HEK293 (cell line): ENCODE data around the gene PPFIA2.

Experiments
- ATF2 ChIP-seq: fragments of 450-650 bp; formaldehyde crosslinking; IDR thresholded peaks from 2 replicates; pipeline ENCODE4 v1.5.1; 2016; ENCODE audit warnings: missing biosample characterization, missing genetic modification characterization, low read depth
- INSM2 ChIP-seq: fragments of 450-650 bp; formaldehyde crosslinking; IDR thresholded peaks from 2 replicates; pipeline ENCODE4 v1.5.1; 2016; ENCODE audit warnings: missing biosample characterization, missing genetic modification characterization
- KLF1 ChIP-seq: fragments of 450-650 bp; formaldehyde crosslinking; IDR thresholded peaks from 2 replicates; pipeline ENCODE4 v1.5.1; 2016; ENCODE audit warnings: missing biosample characterization, missing genetic modification characterization
- KLF17 ChIP-seq: fragments of 450-650 bp; formaldehyde crosslinking; IDR thresholded peaks from 2 replicates; pipeline ENCODE4 v1.5.1; 2016; ENCODE audit warnings: missing biosample characterization, missing genetic modification characterization
- KLF8 ChIP-seq: fragments of 450-650 bp; formaldehyde crosslinking; IDR thresholded peaks from 2 replicates; pipeline ENCODE4 v1.5.1; 2016; ENCODE audit warnings: missing biosample characterization, missing genetic modification characterization
- REST ChIP-seq: fragments of 450-650 bp; formaldehyde crosslinking; IDR thresholded peaks from 2 replicates; pipeline ENCODE4 v1.5.1; 2016; ENCODE audit warnings: missing biosample characterization, missing genetic modification characterization
- SP3 ChIP-seq: fragments of 450-650 bp; formaldehyde crosslinking; IDR thresholded peaks from 2 replicates; pipeline ENCODE4 v1.5.1; 2016; ENCODE audit warnings: missing biosample characterization, missing genetic modification characterization
- ZBTB10 ChIP-seq: fragments of 450-650 bp; formaldehyde crosslinking; IDR thresholded peaks from 2 replicates; pipeline ENCODE4 v1.5.1; 2016; ENCODE audit warnings: missing biosample characterization, missing genetic modification characterization
- ZBTB11 ChIP-seq: fragments of 450-650 bp; formaldehyde crosslinking; conservative IDR thresholded peaks from 2 replicates; pipeline ENCODE4 v1.5.1; 2016; ENCODE audit warnings: low read depth, missing biosample characterization, missing genetic modification characterization
- ZBTB21 ChIP-seq: fragments of 450-650 bp; formaldehyde crosslinking; IDR thresholded peaks from 2 replicates; pipeline ENCODE4 v1.5.1; 2017; ENCODE audit warnings: missing biosample characterization, missing genetic modification characterization
- ZBTB26 ChIP-seq: fragments of 450-650 bp; formaldehyde crosslinking; optimal IDR thresholded peaks from 2 replicates; pipeline ENCODE3; 2016; ENCODE audit warnings: missing biosample characterization, mild to moderate bottlenecking, missing genetic modification characterization
- ZFP37 ChIP-seq: fragments of 450-650 bp; formaldehyde crosslinking; IDR thresholded peaks from 2 replicates; pipeline ENCODE4 v1.5.1; 2016; ENCODE audit warnings: missing biosample characterization, missing genetic modification characterization
- ZNF138 ChIP-seq: fragments of 450-650 bp; formaldehyde crosslinking; IDR thresholded peaks from 2 replicates; pipeline ENCODE4 v1.5.1; 2016; ENCODE audit warnings: missing biosample characterization, missing genetic modification characterization, borderline replicate concordance
- ZNF174 ChIP-seq: fragments of 450-650 bp; formaldehyde crosslinking; IDR thresholded peaks from 2 replicates; pipeline ENCODE4 v1.5.0; 2017; ENCODE audit warnings: missing biosample characterization, mild to moderate bottlenecking, missing genetic modification characterization
- ZNF211 ChIP-seq: fragments of 450-650 bp; formaldehyde crosslinking; IDR thresholded peaks from 2 replicates; pipeline ENCODE4 v1.5.1; 2016; ENCODE audit warnings: low read depth, missing biosample characterization, missing genetic modification characterization
- ZNF214 ChIP-seq: fragments of 450-650 bp; formaldehyde crosslinking; IDR thresholded peaks from 2 replicates; pipeline ENCODE4 v1.5.1; 2017; ENCODE audit warnings: missing biosample characterization, mild to moderate bottlenecking, missing genetic modification characterization, borderline replicate concordance
- ZNF266 ChIP-seq: fragments of 450-650 bp; formaldehyde crosslinking; IDR thresholded peaks from 2 replicates; pipeline ENCODE4 v1.5.1; 2016; ENCODE audit warnings: missing biosample characterization, missing genetic modification characterization, low read depth
- ZNF426 ChIP-seq: fragments of 450-650 bp; formaldehyde crosslinking; IDR thresholded peaks from 2 replicates; pipeline ENCODE4 v1.5.1; 2017; ENCODE audit warnings: missing biosample characterization, missing genetic modification characterization, mild to moderate bottlenecking, inconsistent platforms, moderate library complexity
- ZNF555 ChIP-seq: fragments of 450-650 bp; formaldehyde crosslinking; conservative IDR thresholded peaks from 2 replicates; pipeline ENCODE4 v1.5.1; 2017; ENCODE audit warnings: missing biosample characterization, mild to moderate bottlenecking, missing genetic modification characterization, inconsistent platforms
- ZNF654 ChIP-seq: fragments of 450-650 bp; formaldehyde crosslinking; IDR thresholded peaks from 2 replicates; pipeline ENCODE4 v1.5.1; 2016; ENCODE audit warnings: low read depth, missing biosample characterization, missing genetic modification characterization
- ZNF660 ChIP-seq: fragments of 450-650 bp; IDR thresholded peaks from 2 replicates; pipeline ENCODE4 v1.5.1; 2018; ENCODE audit warnings: missing biosample characterization, mild to moderate bottlenecking, missing genetic modification characterization

PPFIA2 gene

GRCh38 chr12:81386101-81386500 is 373.0 kb downstream of the PPFIA2 start (continued):
- TF ChIP-seq ATF2 (tag by site-specific recombination) (no peak), ZFP37 (no peak), ZNF266 (tag by site-specific recombination) (0 out of 2 replicates have a peak, but pooled peaks have one; percentile 22), ZNF214 (tag by site-specific recombination) (no peak), ZNF174 (tag by site-specific recombination) (no peak), ZNF660 (tag by site-specific recombination) (no peak), KLF8 (tag by site-specific recombination) (no peak), REST (tag by site-specific recombination) (0 out of 2 replicates have a peak, but pooled peaks have one; percentile 30), ZNF426 (tag by site-specific recombination) (peak; percentile 64), ZNF654 (tag by site-specific recombination) (peak; percentile 22), SP3 (tag by site-specific recombination) (no peak), INSM2 (no peak), KLF17 (tag by site-specific recombination) (no peak), ZBTB26 (tag by site-specific recombination) (no peak), ZBTB11 (peak; percentile 72), ZNF138 (tag by site-specific recombination) (0 out of 2 replicates have a peak, but pooled peaks have one; percentile 37), KLF1 (tag by site-specific recombination) (no peak), ZNF555 (tag by site-specific recombination) (peak; percentile 67), ZBTB21 (tag by site-specific recombination) (no peak), ZNF211 (no peak), ZBTB10 (tag by site-specific recombination) (no peak)
